AG09319 (cell line): ENCODE measurements around the gene NMT2.

ENCODE experiments used
- DNase-seq: peaks from one replicate; pipeline ENCODE4 v3.0.0-alpha.2; 2010; ENCODE audit warnings: low read depth; ENCODE audit errors: extremely low read depth
- CTCF ChIP-seq: IDR thresholded peaks from 2 replicates; pipeline ENCODE4 v1.5.1; 2011; ENCODE audit warnings: low read depth, mild to moderate bottlenecking, inconsistent platforms, low read length, moderate library complexity

The NMT2 gene

GRCh38 chr10:15112657-15113056 is 55.8 kb downstream of the NMT2 start:
- no peak for TF ChIP-seq CTCF

GRCh38 chr10:15106352-15107013 is 62.0 kb downstream of the NMT2 start:
- TF ChIP-seq CTCF = peak; percentile 86
- no peak for DNase-seq

More at GRCh38 chr10:15112657-15113056, 55.8 kb downstream of the NMT2 start:
- DNase-seq = no peak

- TF ChIP-seq CTCF = no peak
- no peak for DNase-seq
Measured at GRCh38 chr10:15103513-15103912, 65.0 kb downstream of the NMT2 start.

- no peak for TF ChIP-seq CTCF
Measured at GRCh38 chr10:15099886-15100285, 68.6 kb downstream of the NMT2 start.

GRCh38 chr10:15097011-15097812 is 71.3 kb downstream of the NMT2 start, which contains the start of gene RPP38:
Gene RPP38, plus strand, starts transcription at chr10:15097355. Its CDS starts 5,960 bp downstream, at chr10:15103315.
- peak; percentile 87 for DNase-seq
- TF ChIP-seq CTCF = no peak

More at GRCh38 chr10:15099886-15100285, 68.6 kb downstream of the NMT2 start:
- DNase-seq = no peak

- no peak for TF ChIP-seq CTCF
- DNase-seq = no peak
Measured at GRCh38 chr10:15096661-15097010, 71.9 kb downstream of the NMT2 start.

- TF ChIP-seq CTCF = no peak
- no peak for DNase-seq
Measured at GRCh38 chr10:15092855-15093408, 75.6 kb downstream of the NMT2 start.
